22Rv1 (cell line): ENCODE measurements around the gene GBP5.

ENCODE experiments used
- CTCF ChIP-seq: fragments of 450-650 bp; IDR thresholded peaks from 2 replicates; pipeline ENCODE4 v1.5.1; 2017; ENCODE audit warnings: mild to moderate bottlenecking
- ZFX ChIP-seq: fragments of 450-650 bp; IDR thresholded peaks from 2 replicates; pipeline ENCODE4 v1.6.1; 2017; ENCODE audit warnings: antibody characterized with exemption, borderline replicate concordance

GRCh38 chr1:89305493-89305892 lies 32.8 kb upstream of the GBP5 start:
- TF ChIP-seq CTCF, result no peak
- TF ChIP-seq ZFX, result no peak
